RWPE1 (cell line): ENCODE measurements around the gene ZNF277.

Source experiments
- CTCF ChIA-PET: fragments of 350-600 bp; sonication (Branson Sonifier 250); formaldehyde crosslinking; extraction: SDS; loops from one replicate; lab custom pipeline; 2021; lab: Yijun Ruan, JAX
- POLR2A ChIA-PET: fragments of 400-600 bp; formaldehyde crosslinking; extraction: SDS; loops from one replicate; lab custom pipeline; 2020; ENCODE audit warnings: antibody characterized with exemption; ENCODE audit not compliant: low non-redundant PET; lab: Yijun Ruan, JAX
- DNase-seq: peaks from one replicate; pipeline ENCODE4 v3.0.0; 2012; ENCODE audit warnings: low spot score
- H3K27ac ChIP-seq: fragments of 450-650 bp; 2 replicates; pipeline ENCODE4 v1.5.1; 2017
- TF ChIP-seq, protein P1 (sequence below): fragments of 450-650 bp; conservative IDR thresholded peaks from 2 replicates; pipeline ENCODE4 v1.5.1; 2017; ENCODE audit warnings: low read depth, mild to moderate bottlenecking

The ZNF277 gene

DNA sequence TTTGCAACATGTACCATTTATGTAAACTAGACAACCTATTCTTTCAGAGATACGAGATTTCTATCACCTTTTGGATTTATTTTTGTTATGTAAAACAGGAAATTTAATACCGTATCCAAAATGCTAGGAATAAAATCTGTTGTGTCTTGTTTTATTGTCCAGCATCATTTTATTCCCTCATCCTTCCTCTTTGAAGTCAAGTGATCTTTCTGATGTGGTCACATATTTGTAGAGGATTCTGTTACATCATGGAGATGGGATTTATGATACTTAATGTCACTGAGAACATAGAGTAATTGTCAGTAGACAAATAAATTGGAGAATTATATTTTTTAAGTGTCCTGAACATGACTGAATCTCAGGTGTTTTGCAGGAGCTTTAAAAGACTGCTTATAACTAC lies 64.7 kb downstream of the ZNF277 start:
- DNase-seq = no peak
- ChIA-PET CTCF (no interaction called here), POLR2A (no interaction called here)
- TF ChIP-seq, protein P1, sequence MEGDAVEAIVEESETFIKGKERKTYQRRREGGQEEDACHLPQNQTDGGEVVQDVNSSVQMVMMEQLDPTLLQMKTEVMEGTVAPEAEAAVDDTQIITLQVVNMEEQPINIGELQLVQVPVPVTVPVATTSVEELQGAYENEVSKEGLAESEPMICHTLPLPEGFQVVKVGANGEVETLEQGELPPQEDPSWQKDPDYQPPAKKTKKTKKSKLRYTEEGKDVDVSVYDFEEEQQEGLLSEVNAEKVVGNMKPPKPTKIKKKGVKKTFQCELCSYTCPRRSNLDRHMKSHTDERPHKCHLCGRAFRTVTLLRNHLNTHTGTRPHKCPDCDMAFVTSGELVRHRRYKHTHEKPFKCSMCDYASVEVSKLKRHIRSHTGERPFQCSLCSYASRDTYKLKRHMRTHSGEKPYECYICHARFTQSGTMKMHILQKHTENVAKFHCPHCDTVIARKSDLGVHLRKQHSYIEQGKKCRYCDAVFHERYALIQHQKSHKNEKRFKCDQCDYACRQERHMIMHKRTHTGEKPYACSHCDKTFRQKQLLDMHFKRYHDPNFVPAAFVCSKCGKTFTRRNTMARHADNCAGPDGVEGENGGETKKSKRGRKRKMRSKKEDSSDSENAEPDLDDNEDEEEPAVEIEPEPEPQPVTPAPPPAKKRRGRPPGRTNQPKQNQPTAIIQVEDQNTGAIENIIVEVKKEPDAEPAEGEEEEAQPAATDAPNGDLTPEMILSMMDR = no peak
- no peak overlapping the region for H3K27ac ChIP-seq

DNA sequence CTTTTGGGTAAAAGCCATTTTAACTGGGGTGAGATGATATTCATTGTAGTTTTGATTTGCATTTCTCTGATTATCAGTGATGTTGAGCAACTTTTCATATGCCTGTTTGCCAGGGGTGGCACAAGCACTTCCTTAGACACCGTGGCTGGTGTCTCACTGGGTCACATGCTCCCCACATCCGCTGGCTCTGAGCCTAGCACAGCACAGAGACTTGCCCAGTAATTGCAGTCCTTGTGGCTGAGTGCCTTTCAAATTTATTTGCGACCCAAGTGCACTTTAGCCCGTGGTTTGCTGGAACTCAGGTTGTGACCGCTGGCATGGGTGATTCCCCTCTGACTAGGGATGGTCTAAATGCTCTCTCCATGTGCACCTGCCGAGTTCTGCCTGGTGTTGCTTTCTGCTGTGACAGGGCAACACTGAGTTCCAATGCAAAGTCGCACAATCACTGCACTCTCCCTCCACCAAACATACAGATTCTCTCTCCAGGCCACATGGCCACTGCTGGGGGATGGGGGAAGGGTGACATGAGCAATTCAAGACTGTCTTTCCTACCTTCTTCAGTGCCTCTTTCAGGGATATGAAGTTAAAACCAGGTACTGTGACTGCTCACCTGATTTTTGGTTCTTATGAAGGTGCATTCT lies 66.5 kb downstream of the ZNF277 start:
- ChIA-PET POLR2A (no interaction called here), CTCF (interaction anchor here (0.8 kb wide), 1 partner anchor 305 kb away, joined by 4 read pairs; no protein-coding TSS in a partner anchor)
- H3K27ac ChIP-seq = no peak overlapping the region
- no peak for DNase-seq
- TF ChIP-seq, protein P1 = no peak

DNA sequence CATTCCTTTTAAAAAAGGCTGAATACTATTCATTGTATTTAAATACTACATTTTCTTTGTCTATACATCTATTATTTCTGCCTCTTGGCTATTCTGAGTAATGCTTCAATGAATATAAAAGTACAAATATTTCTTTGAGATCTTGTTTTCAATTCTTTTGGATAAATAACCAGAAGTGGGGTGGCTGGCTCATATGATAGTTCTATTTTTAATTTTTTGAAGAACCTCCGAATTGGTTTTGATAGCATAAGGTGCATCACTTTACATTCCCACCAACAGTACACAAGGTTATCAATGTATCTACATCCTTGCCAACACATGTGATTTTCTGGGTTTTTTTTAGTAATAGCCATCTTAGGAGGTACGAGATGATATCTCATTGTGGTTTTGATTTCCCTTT lies 72.5 kb downstream of the ZNF277 start:
- DNase-seq = no peak
- TF ChIP-seq, protein P1 = no peak
- no peak overlapping the region for H3K27ac ChIP-seq
- POLR2A ChIA-PET = no interaction called here
- CTCF ChIA-PET = no interaction called here

DNA sequence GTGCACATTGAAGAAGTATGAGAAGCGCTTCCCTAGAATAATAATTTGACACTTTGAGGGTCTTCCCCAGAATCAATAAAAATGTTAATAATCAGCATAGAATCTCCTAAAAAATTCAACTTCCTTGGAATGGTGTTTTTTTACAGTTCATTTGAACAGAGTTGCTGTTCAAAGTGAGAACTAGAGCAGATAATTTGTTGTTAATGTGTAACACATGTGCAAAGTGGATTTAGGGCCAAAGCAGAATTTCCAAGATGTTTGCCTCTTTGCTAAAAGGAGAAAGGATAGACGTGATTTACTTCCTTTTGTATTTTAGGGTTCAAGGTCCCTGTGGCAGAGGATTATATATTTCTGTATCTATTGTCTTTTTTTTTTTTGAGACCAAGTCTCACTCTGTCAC lies 73.8 kb downstream of the ZNF277 start:
- CTCF ChIA-PET = no interaction called here
- no peak overlapping the region for H3K27ac ChIP-seq
- POLR2A ChIA-PET = no interaction called here
- TF ChIP-seq, protein P1 = no peak
- no peak for DNase-seq

DNA sequence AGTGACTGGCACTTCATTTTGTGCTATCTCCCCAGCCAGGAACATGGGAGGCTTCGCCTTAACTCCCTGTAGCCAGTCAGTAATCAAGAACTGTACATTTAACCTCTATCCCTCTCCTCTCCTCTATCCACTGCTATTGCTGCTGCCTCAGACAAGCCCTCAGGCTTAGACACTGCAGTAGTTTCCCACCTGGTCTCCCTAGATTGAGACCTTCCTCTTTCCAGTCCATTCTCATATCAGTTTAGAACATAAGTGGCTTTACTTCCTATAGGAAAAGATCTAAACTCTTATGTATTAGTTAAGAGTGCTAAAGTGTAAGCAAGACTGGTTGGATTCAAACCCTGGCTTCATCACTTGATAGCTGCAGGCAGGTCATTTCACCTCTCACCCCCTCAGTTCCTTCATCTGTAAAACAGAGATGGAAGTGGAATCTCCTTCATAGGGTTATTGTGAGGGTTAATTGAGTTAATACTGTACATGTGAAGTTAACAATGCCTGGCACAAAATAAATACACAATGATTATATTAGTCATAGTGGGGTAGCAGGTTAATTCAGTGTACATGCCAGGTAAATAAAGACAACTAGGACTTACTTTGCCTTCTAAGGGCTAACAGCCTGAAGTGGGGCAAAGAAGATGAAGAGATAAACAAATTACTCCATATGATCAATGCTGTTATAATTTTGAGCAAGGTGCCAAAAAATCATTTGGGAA lies 76.1 kb downstream of the ZNF277 start:
- H3K27ac ChIP-seq = no peak overlapping the region
- ChIA-PET CTCF (no interaction called here), POLR2A (no interaction called here)
- DNase-seq = no peak
- TF ChIP-seq, protein P1 = no peak

DNA sequence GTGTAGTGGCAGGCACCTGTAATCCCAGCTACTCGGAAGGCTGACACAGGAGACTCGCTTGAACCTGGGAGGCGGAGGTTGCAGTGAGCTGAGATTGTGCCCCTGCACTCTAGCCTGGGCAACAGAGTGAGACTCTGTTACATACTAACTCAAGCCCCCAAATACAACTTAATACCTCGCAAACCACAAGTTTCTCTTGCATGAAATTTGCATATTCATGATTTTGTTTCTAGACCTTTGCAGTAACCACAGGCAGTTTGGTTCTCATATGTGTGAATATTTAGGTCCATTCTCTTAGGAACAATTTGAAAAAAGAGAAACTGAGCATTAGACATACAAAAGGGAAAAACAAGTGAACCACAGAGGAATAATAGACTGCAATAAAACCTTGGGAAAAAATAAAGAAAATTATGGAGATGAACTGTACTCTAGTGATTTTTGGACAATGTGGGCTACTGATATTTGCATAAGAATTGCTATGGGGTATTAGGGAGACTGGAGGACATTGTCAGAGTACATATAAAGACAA lies 77.0 kb downstream of the ZNF277 start:
- no peak overlapping the region for H3K27ac ChIP-seq
- ChIA-PET POLR2A (no interaction called here), CTCF (interaction anchor here (1.1 kb wide), 1 partner anchor 75 kb away, joined by 5 read pairs; no protein-coding TSS in a partner anchor)
- no peak for DNase-seq
- TF ChIP-seq, protein P1 = no peak
